GM19043 (cell line): ENCODE measurements around the gene CAMK1D.

Experiments used
- ATAC-seq: cut with Tn5 transposase; IDR thresholded peaks from one replicate; pipeline ENCODE4 v1.9.1; 2021; ENCODE audit warnings: low read depth; ENCODE audit not compliant: unreplicated experiment

The CAMK1D gene

DNA sequence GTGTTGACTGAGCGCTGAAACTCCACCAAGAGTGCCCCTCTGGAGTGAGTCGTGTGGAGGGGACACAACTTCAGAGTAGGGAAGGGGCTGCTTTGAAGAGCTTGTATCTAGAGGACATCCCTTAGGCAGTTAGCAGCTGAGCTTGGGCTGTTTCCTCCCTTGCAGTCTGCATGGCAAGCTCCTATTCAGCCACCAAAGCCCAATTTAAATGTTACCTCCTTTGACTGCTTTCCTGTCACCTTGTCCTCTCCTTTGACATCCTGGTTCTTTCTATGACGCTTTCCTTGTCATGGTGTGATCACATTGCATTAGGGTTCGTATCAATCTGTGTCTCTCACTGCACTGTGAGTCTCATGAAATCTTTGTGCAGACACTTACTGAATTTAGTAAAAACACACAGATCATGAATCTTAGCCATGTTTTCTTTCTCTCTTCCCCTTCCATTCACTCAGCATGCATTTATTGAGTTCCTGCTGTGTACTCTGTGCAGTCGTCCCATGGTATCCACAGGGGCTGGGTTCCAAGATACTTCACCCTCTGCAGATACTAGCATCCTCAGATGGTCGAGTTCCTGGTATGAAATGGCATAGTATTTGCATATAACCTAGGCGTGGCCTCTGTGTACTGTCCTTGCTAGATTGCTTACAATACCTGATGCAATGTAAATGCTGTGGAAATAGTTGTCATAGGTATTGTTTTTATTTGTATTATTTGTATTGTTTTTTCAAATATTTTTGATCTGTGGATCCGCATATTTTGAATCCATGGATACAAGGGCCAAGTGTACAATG, 423.6 kb downstream of the CAMK1D start:
- ATAC-seq: no peak

DNA sequence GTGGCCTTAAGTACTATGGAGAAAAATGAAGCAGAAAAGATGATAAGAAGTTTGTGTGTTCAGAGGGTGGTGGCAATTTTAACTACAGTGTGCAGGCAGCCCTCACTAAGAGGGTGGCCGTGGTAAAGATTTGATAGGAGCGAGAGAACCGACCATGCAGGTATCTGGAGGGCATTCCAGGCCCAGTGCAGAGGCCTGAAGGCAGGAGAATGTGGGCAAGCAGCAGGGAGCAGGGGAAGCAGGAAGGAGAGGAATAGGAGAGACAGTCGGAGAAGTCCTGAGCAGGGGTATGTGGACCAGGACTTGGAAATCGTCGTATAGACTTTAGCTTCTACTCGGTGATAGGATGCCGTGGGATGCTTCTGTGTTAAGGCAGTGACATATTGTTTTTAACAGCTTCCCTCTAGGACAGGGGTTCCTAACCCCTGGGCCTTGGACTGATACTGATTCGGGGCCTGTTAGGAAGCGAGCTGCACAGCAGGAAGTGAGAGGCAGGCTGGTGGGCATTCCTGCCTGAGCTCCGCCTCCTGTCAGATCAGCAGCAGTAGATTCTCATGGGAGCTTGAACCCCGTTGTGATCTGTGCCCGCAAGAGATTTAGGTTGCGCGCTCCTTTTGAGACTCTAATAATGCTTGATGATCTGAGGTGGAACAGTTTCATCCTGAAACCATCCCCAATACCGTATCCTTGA, 425.0 kb downstream of the CAMK1D start:
- ATAC-seq: no peak

DNA sequence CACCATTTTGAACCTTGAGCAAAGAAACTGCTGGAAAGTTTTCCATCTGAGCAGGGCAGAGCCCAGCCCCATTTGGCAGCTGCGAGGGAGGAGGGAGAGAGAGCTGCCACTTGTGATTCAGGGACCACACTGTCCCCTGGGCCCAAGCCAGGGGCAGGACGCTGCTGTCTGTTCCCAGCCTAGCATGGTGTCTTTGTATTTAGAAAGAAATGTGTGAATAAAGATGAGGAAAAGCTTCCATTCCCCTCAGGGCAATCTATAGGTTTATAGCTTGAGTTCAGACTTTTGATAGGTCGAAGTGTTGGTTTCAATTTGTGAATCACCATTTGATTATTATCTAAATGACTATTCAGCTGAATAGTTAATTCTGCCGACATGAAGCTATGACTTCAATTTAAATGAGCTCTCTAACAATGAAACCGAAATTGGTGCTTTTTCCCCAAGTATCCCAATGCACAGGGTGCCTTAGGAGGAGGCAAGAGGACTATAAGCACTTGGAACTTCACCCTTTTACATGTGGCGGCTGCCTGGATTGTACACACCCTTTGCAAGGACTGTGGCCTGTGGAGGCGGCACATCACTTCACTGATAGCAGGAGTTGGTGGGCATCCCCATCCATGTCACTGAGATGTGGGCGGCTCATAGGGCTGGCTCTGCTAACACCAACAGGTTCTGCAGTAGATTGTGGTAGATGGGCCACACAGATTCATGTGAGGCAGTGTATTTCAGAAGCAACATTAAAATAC, 428.7 kb downstream of the CAMK1D start:
- no peak for ATAC-seq

DNA sequence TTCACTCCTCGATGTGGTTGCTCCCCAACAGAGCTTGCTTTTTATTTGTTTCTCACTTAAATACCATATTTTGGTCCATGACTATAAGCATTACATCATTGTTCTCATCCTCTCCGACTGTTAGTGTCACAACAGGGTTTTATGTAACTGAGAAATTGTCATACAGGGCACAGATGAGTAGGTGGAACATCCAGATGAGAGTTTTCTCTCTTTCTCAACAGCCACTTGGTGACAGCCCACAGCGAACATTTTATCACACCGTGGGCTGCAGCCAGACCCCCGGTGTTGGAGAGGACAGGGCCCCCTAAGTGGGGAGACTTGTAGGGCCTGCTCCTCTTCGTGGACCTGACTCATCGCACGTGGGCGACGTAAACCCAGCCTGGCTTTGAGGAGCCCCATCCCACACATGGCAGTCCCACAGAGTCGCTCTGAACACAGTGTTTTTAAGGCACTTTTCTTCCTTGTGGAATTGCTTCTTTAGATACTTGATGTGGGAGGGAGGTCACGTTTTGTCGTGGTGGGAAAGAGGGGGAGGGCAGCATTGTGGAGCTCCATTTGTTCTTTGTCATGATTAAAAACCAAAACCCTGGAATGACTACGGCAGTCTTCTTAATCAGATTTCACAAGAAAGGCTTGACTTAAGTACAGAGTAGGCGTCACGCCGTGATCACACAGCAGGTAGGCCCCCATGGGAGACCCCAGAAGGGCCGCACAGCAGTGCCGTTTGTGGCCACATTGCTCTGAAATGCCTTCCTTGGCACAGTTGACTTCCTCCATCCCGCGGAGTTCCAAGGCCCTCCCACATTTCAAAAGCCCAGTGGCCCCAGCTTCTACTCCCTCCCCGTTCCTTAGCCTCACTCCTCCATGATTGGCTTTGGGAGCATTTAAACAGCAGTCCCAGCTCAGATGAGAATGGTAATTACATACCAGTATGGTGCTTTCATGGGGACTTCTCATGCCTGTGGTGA, 431.6 kb downstream of the CAMK1D start:
- ATAC-seq: no peak

DNA sequence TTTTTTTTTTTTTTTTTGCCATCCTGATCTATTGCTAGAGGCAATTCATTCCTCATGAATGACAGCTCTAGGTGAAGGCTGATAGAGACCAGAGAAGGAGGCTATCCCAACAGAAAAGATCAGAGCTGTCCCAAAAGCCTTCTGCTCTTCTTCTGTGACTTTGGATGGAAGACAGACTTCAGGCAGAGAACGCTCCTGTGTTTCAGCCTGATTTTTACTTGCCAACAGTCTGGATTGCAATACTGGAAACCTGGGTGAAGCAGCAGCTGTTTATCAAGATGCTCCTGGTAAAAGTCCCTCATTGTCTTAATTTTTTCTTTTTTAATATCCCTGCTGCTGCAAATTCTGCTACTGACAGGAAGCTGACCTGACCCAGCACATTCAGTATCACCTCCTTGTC, 432.6 kb downstream of the CAMK1D start:
- ATAC-seq: no peak

DNA sequence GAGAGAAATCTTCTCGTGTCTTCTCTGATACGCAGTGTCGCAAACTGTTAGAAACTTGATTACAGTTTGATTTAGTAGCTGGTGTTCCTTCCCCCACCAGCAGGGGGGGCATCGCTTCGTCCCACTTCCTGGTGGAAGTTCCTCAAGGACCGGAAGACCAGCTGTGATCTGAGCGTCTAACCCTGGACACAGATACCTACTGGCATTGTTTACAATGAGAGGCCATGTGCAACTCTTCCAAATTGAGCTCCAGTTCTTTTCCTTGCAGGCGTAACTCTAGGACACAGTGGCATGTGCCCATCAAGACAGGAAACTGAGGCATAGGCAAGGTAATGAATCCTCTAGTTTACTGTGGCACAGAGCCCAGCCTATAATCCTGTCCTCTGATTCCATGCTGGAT, 433.2 kb downstream of the CAMK1D start:
- no peak for ATAC-seq

DNA sequence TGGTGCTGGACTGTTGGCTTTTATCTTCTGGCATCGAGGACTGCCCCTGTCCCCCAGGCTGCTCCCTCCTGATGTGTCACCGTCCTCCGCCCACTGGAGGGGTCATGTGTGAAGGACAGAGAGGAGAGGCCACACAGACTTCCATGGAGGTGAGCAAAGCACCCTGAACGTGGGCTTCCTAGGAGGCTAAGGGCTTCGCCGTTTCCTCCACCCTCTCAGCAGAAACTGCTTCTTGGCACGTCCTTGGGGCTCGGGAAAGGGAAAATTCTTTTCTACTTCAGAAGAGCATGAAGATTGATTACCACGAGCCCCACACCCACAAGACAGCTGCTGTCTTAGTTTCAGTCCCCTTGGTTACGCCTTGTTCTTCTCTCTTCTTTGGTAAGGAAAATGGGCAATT, 433.9 kb downstream of the CAMK1D start:
- ATAC-seq: no peak

DNA sequence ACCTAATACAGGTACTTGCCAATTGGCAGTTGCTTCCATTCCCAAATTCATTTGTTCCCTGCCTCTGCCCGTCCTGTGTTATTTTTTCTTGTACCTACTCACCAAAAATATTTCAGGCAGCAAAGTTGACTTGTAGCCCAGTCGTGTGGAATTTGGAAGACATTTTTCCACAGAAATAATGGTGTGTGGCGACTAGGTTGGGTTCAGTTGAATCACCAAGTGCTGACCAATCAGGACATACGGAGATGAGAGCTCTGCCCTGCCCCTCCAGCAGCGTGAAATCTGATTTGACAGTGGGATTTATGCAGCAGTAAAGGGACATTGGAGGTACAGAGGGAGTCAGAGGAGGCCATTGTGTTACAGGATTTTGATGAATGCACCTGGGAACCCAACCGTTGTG, 435.3 kb downstream of the CAMK1D start:
- no peak for ATAC-seq

DNA sequence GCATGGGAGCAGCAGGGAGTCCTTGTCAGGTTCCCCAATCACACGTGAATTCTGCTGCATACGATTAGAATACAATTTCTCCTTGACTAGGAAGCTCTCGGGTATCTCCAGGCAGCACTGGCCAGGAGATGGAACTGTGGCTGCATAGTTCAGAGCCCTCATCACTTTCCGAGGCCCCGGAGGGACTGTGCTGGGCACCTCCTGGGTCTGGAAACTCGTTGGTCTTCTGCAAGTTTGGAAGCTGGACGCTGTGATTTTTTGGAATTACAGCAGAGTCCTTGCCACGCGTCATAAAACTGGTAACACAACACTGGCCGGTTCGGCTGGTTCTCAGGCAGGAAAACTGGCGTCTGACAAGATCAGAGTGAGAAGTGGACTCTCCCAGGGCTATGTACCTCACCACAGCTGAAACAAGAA, 436.1 kb downstream of the CAMK1D start:
- no peak for ATAC-seq

DNA sequence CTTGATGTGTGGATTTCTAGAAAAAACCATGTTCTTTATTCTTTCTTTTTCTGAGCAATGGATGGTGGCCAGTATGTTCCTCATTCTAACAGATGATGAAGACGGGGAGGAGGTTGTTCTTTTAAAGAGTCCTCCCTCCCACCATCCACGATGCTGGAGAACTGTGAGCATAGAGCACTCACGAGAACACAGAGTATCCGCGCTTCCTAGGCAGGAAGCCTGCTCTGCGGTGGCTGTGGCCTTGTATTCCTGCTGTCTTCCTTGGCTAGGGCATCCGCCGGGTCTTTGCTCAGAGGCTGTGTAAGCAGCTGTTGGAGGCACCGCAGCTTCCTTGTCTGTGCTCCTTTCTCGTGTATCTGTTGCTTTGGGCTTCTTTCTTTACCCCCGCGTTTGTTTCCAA, 437.9 kb downstream of the CAMK1D start:
- no peak for ATAC-seq

DNA sequence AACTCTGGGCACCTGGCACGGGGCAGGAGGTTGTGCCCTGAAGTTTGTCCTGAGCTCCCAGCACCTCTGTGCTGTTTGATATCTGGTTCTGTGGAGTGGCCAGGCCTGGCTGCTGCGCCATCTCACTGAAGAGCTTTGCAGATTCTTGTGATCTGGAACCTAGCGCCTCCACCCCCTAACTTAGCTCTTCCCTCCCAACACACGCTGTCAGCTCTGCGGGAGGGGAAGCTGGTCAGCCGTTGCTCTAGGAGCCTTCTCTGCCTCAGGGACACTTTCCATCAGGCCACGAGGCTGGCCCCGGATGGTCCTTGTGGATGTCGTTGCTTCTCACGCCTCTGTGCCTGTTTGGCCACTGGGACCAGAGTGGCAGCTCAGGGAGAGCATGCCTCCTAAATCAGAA, 438.9 kb downstream of the CAMK1D start:
- no peak for ATAC-seq

DNA sequence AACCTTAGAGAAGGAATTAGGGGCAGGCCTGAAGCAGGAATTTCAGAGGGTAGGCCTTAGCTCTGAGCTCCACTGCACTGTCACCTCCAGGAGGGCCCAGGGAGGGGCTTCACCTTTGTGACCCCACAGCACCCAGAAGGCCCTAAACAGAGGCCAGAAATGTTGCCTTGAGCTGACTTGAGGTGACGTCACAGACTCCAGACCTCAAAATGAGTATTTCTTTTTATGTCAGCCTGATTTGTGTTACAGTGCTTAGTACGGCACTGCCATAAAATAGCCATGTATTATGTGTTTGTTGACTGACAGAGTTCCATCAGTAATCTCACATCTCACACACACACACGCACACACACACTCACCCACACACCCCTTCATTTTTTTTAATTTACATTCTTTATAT, 440.9 kb downstream of the CAMK1D start:
- no peak for ATAC-seq

DNA sequence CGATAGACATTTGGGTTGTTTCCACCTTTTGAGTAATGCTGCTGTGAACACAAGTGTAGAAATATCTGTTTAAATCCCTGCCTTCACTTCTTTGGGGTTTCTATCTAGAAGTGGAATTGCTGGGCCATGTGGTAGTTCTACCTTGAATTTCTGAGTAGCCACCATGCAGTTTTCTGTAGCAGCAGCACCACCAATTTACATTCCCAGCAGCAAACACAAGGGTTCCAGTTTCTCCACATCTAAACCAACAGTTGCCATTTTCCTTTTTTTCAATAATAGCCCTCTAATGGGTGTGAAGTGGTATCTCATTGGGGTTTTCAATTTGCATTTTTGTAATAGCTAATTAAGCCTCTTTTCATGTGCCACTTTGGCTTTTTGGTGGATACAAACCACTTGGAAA, 442.4 kb downstream of the CAMK1D start:
- ATAC-seq: no peak

DNA sequence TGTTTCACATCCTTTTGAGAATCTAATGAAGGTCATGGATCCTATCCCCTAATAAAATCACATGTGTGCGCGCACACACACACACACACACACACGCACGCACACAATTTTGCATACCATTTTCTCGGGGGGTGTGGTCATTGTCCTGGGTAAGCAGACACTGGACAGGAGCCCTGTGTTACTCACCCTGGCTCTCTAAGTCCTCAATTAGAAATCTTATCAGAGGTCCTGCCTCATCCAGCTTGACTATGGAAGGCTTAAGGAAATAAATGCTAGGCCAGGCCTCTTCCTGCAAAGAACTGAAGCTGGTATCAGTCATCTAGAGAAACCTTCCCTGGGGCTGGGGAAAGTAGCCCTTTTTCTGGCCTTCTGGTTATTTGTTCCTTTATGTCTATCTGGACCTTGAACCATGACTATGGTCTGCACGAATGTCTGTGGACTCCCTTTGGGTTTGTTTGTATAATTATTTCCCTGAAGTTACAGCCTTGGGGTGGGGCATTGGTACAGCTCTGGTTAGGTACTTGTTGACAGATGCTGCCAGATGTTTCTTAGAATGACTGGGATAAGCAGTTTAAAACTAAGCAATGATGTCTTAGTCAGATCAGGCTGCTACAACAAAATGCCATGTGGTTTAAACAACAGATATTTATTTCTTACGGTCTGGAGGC, 443.7 kb downstream of the CAMK1D start:
- no peak for ATAC-seq

DNA sequence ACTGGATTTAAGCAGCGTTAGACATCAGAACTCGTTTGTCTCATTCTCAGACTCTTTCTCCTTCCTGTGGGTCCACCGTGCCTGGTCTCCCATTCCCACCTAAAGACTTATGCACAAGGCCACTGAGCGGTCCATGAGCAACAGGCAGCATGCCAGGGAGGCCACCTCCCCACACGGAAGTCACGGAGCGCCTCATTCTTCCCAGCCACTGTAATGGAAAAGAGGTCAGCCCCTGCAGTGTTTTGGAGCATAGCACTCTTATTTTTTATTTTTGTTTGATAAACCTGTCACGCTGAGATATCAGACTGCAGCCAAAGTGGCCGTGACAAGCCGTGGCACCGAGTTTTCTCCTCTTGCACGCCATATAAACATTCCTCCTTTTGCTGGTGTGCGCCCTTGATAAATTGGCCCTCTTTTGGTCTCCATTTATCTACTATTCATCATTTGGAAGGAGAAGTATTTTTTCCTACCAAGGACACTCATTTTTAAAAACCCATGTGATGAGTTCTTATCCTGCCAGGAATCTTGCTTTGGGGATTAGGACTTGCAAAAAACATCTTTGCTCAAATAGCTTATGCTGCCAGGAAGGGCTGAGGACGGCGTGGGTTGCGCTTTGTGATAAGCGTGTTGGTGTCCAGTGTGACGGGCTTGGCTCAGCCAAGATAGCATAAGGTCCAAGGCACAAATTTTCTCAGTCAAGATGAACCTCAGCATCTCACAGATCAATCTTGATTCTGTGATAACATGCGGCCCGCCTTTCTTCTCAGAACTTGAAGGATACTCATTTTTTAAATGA, 446.2 kb downstream of the CAMK1D start:
- no peak for ATAC-seq

DNA sequence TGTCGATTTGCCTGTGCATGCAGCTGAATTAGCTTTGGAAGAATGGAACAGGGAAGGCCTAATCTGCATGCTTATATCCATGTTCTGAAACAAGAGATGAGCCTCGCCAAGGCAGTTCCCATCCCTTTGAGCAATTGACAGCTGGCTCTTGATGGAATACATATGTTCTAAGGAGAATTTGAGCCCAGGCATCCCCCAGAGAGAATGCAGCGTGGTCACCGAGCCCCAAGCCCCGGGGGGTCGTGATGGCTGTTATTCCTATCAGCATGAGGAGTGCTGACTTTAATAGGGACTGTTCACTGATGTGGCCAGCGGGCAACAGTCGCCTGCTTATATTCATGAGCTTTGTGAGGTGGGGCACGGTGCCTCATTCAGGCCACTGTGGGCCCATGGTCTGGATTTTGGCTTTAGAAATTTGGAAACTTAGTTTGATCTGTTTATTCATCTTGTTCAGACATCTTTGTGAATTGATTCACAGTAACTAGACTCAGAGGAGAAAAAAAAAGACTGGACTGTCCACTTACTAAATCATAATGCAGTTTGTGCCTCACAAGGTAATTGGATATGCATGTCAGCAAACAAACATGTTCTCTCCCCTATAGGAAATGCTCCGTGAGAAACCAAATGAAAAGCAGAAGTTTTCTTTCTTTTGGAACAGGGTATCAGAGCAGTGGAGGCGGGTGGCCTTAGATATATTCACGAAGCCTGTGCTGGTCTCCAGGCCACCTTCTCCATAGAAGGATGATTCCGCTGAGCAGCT, 447.2 kb downstream of the CAMK1D start:
- no peak for ATAC-seq

DNA sequence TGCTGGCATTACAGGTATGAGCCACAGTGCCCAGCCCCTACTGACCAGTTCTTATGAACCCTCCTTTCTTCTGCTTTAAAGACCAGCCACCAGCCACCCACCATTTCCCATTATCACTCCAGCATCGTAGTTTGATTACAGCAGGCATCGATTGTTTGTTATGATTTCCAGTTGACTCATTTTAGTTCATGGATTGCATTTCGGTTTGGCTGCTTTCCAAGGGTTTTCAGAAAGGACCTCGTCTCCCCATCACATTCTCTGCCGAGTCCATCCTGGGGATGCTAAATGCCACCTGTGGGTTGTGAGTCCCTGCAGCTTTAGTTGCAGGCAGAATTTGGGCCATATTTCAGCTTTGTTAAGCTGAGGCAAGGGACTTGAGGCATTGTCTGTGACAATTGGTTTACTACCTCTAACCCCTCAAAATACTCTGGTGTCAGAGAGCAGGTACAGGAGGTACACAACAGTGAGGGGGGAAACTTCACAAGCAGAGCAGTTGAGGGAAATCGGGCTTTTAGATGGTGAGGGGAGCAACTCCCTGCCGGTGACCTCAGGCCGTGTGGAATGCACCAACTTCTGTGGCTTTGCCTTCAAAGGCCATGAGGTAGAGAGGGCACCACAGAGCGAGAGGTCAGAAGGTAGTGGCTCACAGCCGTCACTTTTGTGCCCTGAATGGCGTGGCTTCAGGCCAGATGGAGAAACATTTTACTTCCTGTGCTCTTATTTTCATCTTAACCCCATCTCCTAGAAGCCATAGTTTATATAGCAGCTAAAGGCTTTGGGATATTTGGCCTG, 448.3 kb downstream of the CAMK1D start:
- no peak for ATAC-seq

DNA sequence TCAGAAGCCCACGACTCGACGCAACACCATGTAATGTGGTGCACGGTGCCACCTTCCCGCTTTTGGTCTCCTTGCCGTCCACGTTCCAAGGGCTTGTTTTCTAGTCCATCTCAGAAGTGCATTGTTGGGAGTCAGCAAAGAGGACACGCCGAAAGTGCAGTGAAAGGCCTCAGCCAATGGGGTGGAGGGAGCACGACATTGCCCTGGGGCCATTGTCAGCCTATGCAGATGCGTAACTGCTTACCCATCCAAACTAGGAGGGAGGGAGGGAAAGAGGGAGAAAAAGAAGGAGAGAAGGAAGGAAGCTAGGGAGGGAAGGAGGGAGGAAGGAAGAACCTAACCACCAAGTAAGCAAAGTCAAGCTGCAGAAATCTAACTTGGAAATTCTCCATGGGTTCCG, 449.8 kb downstream of the CAMK1D start:
- no peak for ATAC-seq
